VCaP (cell line): ENCODE results near the gene DPYSL5.

Source experiments
- H3K27ac ChIP-seq: fragments of 450-650 bp; 2 replicates; pipeline ENCODE4 v1.5.1; 2017
- CTCF ChIP-seq: fragments of 450-650 bp; conservative IDR thresholded peaks from 2 replicates; pipeline ENCODE4 v1.5.1; 2017; ENCODE audit warnings: mild to moderate bottlenecking, moderate library complexity

DPYSL5 gene

GRCh38 chr2:26889796-26890195, 41.9 kb downstream of the DPYSL5 start:
- TF ChIP-seq CTCF: no peak
- H3K27ac ChIP-seq: no peak overlapping the region

- TF ChIP-seq CTCF: no peak
- H3K27ac ChIP-seq: peak overlapping the region; percentile 59; the same call in 1 of the 2 replicates
Observed at GRCh38 chr2:26890341-26891000, 42.5 kb downstream of the DPYSL5 start.

GRCh38 chr2:26892133-26892532, 44.2 kb downstream of the DPYSL5 start:
- TF ChIP-seq CTCF: no peak

GRCh38 chr2:26892922-26893524, 45.1 kb downstream of the DPYSL5 start:
- H3K27ac ChIP-seq: peak overlapping the region; percentile 59
- TF ChIP-seq CTCF: no peak

More at GRCh38 chr2:26892133-26892532, 44.2 kb downstream of the DPYSL5 start:
- H3K27ac ChIP-seq: peak overlapping the region; percentile 59

- H3K27ac ChIP-seq: no peak overlapping the region
- TF ChIP-seq CTCF: no peak
Observed at GRCh38 chr2:26894136-26894535, 46.2 kb downstream of the DPYSL5 start.

GRCh38 chr2:26897807-26898479, 50.0 kb downstream of the DPYSL5 start:
- no peak overlapping the region for H3K27ac ChIP-seq
- TF ChIP-seq CTCF: no peak

- no peak overlapping the region for H3K27ac ChIP-seq
- no peak for TF ChIP-seq CTCF
Observed at GRCh38 chr2:26898480-26899078, 50.6 kb downstream of the DPYSL5 start.
